GM21360 (cell line): ENCODE data around the gene TCF12.

Experiments
- ATAC-seq: cut with Tn5 transposase; IDR thresholded peaks from one replicate; pipeline ENCODE4 v1.9.1; 2021; ENCODE audit warnings: mild to moderate bottlenecking, moderate library complexity; ENCODE audit not compliant: unreplicated experiment

TCF12 gene

GRCh38 chr15:57328897-57329296 lies 410.5 kb downstream of the TCF12 start:
- no peak for ATAC-seq

DNA sequence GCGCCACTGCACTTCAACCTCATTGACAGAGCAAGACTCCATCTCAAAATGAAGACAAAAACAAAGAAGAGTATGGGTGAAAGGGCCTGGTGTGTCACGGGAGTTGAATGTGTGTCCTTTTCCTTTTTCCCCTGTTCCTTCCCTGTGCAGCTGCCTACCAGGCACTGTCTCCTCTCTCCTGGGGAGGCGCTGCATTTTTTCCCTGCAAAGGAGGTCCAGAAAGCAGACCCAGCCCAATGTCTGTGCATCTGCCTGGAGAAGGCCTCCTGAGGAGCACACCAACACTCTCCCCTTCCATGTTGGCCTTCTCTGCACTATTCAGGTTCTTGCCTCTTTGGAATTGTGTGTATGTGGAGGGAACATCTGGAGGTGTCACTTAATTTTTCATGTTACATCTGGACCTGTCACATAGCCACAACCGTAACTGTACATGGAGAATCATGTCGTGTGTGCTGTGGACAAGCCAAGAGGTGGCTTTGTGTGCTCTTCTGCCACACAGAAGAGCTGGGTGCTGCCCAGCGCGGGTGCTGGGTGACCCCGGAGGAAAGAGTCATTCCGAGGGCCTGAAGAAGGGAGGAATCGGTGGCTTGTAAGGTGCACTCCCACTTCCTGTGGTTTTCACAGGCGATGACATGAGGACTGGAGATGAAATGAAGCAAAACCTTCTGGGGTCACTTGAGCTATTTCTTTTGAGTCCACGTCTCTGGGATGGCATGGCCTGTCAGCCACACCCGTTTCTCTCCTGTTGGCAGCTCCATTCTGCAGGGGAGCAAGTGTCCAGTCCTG lies 411.3 kb downstream of the TCF12 start:
- no peak for ATAC-seq

GRCh38 chr15:57330619-57331340 lies 412.3 kb downstream of the TCF12 start:
- ATAC-seq: no peak

GRCh38 chr15:57332326-57332725 lies 413.9 kb downstream of the TCF12 start:
- no peak for ATAC-seq

DNA sequence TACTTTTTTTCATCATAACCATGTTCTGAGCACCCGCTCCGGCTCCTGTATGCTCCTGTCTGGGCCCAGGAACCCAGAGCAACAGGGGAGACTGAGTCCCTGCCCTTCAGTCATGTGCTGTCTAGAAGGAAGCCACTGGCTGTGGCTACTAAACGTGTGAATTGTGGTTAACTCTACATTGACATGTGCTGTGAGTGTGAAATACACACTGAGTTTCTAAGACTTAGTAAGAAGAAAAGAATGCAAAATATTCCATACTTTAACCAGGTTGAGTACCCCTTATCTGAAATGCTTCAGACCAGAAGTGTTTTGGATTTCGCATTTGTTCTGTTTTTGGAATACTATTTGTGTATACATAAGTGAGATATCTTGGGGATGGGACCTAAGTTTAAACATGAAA lies 415.0 kb downstream of the TCF12 start:
- no peak for ATAC-seq

DNA sequence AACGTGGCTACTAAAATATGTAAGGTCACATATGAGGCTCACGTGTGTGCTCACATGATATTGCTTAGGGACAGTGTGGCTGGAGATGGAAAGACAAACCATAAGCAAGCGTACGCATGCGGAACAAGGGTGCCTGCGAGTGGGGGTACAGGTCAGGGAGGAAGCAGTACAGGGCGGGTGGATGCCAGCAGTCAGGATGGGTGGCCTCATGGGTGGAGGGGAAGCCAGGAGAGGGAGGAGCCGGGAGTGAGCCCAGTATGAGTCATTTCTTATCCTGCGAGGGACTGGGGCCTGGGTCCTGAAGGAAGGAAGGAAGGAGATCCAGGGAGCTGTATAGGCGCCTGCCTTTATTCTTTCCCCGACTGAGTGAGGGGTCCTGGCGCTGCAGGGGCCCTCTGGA lies 415.8 kb downstream of the TCF12 start:
- ATAC-seq: no peak

- no peak for ATAC-seq
Observed at GRCh38 chr15:57335293-57335715, 416.9 kb downstream of the TCF12 start.

GRCh38 chr15:57335719-57336118 lies 417.3 kb downstream of the TCF12 start:
- no peak for ATAC-seq

- ATAC-seq: no peak
Observed at GRCh38 chr15:57337868-57338411, 419.5 kb downstream of the TCF12 start.

- no peak for ATAC-seq
Observed at GRCh38 chr15:57339321-57339720, 420.9 kb downstream of the TCF12 start.
